ENCODE measurements around the gene RCBTB2. TPM values are rescaled to one million over a fixed set of nuclear protein-coding genes. Genes with fewer than 3 reads are reported as not detected.
A peak's percentile ranks its signal among the peaks of the same experiment; 100 is the strongest.
"Not testable (repeated sequence)": the region's sequence is repeated elsewhere in the genome, so short reads cannot be mapped to it uniquely, and the experiment has no call there.

The RCBTB2 gene
- total and polyA plus RNA-seq, 10 donors: 6.7 to 19.6 (median 14.8) TPM

GRCh38 chr13:48580185-48580803 is 47.4 kb upstream of the RCBTB2 start:
- Histone ChIP-seq H3K27ac (peak overlapping the region in 3 of 8 donors; percentile 79 to 86 (median 80)), H3K36me3 (no peaks in the 10 kb centered on the region), H3K4me3 (no peak overlapping the region), H3K9me3 (no peaks in the 10 kb centered on the region), H3K4me1 (peaks cover 15 to 60% (median 29%) of the 10 kb centered on the region in 6 donors), H3K27me3 (replicated peaks in 1 of 7) (peaks cover 0 to 56% (median 0%) of the 10 kb centered on the region in 7 donors)
- WGBS, 5 donors: 44 to 49% (median 48%) methylated on average over 8 of the region's 8 CpGs
- intact Hi-C loops (cut with DNase I; ENCODE audit: low total_unique reads): loop anchor here (5.0 to 10.0 kb wide), 2 partner anchors 175 to 248 kb away; no protein-coding TSS in a partner anchor
- TF ChIP-seq POLR2AphosphoS5 (IDR thresholded peaks at IDR 0.05) (no peak), CTCF (IDR thresholded peaks at IDR 0.05 in 8 of 11, conservative IDR thresholded peaks at IDR 0.05 in 3 of 11) (peak; percentile 60 to 91 (median 86))
- DNase-seq: no peak

- peak overlapping the region in 1 of 8 donors; percentile 44 for H3K4me3 ChIP-seq
- peak overlapping the region in 6 of 8 donors; percentile 48 to 86 (median 78) for H3K27ac ChIP-seq
- H3K4me1 ChIP-seq: peaks cover 14 to 60% (median 27%) of the 10 kb centered on the region in 6 donors
- DNase-seq, H3K36me3 ChIP-seq, H3K9me3 ChIP-seq: not testable (repeated sequence)
- WGBS, 5 donors: 86 to 96% (median 93%) methylated on average over 1 of the region's 1 CpG
- intact Hi-C loops (cut with DNase I; ENCODE audit: low total_unique reads): loop anchor here (5.0 to 10.0 kb wide), 3 partner anchors 175 to 455 kb away; no protein-coding TSS in a partner anchor
- H3K27me3 ChIP-seq (replicated peaks in 1 of 7): peaks cover 0 to 52% (median 0%) of the 10 kb centered on the region in 7 donors
Observed at GRCh38 chr13:48579919-48580180, 47.0 kb upstream of the RCBTB2 start.

GRCh38 chr13:48579165-48579918 is 46.5 kb upstream of the RCBTB2 start:
- no peak for TF ChIP-seq POLR2A (IDR thresholded peaks at IDR 0.05)
- TF ChIP-seq POLR2AphosphoS5 (IDR thresholded peaks at IDR 0.05): peak in 1 of 3 donors; percentile 13
- peak in 1 of 11 experiments; percentile 10 for TF ChIP-seq CTCF (IDR thresholded peaks at IDR 0.05 in 8 of 11, conservative IDR thresholded peaks at IDR 0.05 in 3 of 11)
- Histone ChIP-seq H3K4me3 (peak overlapping the region in 1 of 8 donors; percentile 44), H3K27ac (peak overlapping the region in 7 of 8 donors; percentile 48 to 86 (median 76)), H3K9me3 (no peaks in the 10 kb centered on the region), H3K36me3 (no peaks in the 10 kb centered on the region), H3K27me3 (replicated peaks in 1 of 7) (peaks cover 0 to 49% (median 0%) of the 10 kb centered on the region in 7 donors), H3K4me1 (peaks cover 11 to 60% (median 31%) of the 10 kb centered on the region in 6 donors)
- intact Hi-C loops (cut with DNase I; ENCODE audit: low total_unique reads): loop anchor here (10.0 kb wide), 1 partner anchor 455 kb away; no protein-coding TSS in a partner anchor
- no peak for DNase-seq
- 42 to 56% (median 55%) methylated on average over 7 of the region's 7 CpGs for WGBS, 5 donors

- Histone ChIP-seq H3K27ac (peak overlapping the region in 7 of 8 donors; percentile 48 to 86 (median 76)), H3K27me3 (replicated peaks in 1 of 7) (peaks cover 0 to 46% (median 0%) of the 10 kb centered on the region in 7 donors), H3K4me1 (peaks cover 17 to 63% (median 38%) of the 10 kb centered on the region in 6 donors), H3K36me3 (no peaks in the 10 kb centered on the region), H3K4me3 (peak overlapping the region in 1 of 8 donors; percentile 44), H3K9me3 (no peaks in the 10 kb centered on the region)
- no peak for DNase-seq
- intact Hi-C loops (cut with DNase I; ENCODE audit: low total_unique reads): loop anchor here (10.0 kb wide), 1 partner anchor 454 kb away; no protein-coding TSS in a partner anchor
- no peak for TF ChIP-seq CTCF (IDR thresholded peaks at IDR 0.05 in 8 of 11, conservative IDR thresholded peaks at IDR 0.05 in 3 of 11)
- TF ChIP-seq POLR2A (IDR thresholded peaks at IDR 0.05): no peak
- no peak for TF ChIP-seq POLR2AphosphoS5 (IDR thresholded peaks at IDR 0.05)
- 66 to 81% (median 77%) methylated on average over 3 of the region's 3 CpGs for WGBS, 5 donors
Observed at GRCh38 chr13:48578516-48579164, 45.8 kb upstream of the RCBTB2 start.

All from spleen (tissue), 11 donors.